Measurements from ENCODE around the gene TLR8.

DNA sequence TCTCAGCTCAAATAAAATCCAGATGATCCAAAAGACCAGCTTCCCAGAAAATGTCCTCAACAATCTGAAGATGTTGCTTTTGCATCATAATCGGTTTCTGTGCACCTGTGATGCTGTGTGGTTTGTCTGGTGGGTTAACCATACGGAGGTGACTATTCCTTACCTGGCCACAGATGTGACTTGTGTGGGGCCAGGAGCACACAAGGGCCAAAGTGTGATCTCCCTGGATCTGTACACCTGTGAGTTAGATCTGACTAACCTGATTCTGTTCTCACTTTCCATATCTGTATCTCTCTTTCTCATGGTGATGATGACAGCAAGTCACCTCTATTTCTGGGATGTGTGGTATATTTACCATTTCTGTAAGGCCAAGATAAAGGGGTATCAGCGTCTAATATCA lies 18.7 kb upstream of the TLR8 start:
- TF ChIP-seq TCF7L2 (IDR thresholded peaks at IDR 0.05; ENCODE audit: low read depth, low read length) = no peak
- TF ChIP-seq, protein P1, sequence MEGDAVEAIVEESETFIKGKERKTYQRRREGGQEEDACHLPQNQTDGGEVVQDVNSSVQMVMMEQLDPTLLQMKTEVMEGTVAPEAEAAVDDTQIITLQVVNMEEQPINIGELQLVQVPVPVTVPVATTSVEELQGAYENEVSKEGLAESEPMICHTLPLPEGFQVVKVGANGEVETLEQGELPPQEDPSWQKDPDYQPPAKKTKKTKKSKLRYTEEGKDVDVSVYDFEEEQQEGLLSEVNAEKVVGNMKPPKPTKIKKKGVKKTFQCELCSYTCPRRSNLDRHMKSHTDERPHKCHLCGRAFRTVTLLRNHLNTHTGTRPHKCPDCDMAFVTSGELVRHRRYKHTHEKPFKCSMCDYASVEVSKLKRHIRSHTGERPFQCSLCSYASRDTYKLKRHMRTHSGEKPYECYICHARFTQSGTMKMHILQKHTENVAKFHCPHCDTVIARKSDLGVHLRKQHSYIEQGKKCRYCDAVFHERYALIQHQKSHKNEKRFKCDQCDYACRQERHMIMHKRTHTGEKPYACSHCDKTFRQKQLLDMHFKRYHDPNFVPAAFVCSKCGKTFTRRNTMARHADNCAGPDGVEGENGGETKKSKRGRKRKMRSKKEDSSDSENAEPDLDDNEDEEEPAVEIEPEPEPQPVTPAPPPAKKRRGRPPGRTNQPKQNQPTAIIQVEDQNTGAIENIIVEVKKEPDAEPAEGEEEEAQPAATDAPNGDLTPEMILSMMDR (IDR thresholded peaks at IDR 0.05) = no peak
- no peak for TF ChIP-seq SIN3A (IDR thresholded peaks at IDR 0.05; ENCODE audit: borderline replicate concordance, insufficient read depth, low read depth, low read length)
- TF ChIP-seq POLR2AphosphoS5 (IDR thresholded peaks at IDR 0.05; ENCODE audit: low read depth, low read length) = no peak
- TF ChIP-seq, protein P2, sequence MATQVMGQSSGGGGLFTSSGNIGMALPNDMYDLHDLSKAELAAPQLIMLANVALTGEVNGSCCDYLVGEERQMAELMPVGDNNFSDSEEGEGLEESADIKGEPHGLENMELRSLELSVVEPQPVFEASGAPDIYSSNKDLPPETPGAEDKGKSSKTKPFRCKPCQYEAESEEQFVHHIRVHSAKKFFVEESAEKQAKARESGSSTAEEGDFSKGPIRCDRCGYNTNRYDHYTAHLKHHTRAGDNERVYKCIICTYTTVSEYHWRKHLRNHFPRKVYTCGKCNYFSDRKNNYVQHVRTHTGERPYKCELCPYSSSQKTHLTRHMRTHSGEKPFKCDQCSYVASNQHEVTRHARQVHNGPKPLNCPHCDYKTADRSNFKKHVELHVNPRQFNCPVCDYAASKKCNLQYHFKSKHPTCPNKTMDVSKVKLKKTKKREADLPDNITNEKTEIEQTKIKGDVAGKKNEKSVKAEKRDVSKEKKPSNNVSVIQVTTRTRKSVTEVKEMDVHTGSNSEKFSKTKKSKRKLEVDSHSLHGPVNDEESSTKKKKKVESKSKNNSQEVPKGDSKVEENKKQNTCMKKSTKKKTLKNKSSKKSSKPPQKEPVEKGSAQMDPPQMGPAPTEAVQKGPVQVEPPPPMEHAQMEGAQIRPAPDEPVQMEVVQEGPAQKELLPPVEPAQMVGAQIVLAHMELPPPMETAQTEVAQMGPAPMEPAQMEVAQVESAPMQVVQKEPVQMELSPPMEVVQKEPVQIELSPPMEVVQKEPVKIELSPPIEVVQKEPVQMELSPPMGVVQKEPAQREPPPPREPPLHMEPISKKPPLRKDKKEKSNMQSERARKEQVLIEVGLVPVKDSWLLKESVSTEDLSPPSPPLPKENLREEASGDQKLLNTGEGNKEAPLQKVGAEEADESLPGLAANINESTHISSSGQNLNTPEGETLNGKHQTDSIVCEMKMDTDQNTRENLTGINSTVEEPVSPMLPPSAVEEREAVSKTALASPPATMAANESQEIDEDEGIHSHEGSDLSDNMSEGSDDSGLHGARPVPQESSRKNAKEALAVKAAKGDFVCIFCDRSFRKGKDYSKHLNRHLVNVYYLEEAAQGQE (IDR thresholded peaks at IDR 0.05; ENCODE audit: insufficient read depth in 1 of 2, low read depth in 2 of 2, low read length in 1 of 2) = no peak

All from Panc1 (cell line).